ENCODE measurements around the gene COX7B. TPM values are rescaled to one million over a fixed set of nuclear protein-coding genes. Genes with fewer than 3 reads are reported as not detected.
"Not testable (repeated sequence)": the region's sequence is repeated elsewhere in the genome, so short reads cannot be mapped to it uniquely, and the experiment has no call there.

Gene COX7B
- total and polyA plus RNA-seq, 2 of the 8 experiments (the other 6 are each of a cell fraction or from before 2014, with no cell fraction given) = 268 to 974 TPM

DNA sequence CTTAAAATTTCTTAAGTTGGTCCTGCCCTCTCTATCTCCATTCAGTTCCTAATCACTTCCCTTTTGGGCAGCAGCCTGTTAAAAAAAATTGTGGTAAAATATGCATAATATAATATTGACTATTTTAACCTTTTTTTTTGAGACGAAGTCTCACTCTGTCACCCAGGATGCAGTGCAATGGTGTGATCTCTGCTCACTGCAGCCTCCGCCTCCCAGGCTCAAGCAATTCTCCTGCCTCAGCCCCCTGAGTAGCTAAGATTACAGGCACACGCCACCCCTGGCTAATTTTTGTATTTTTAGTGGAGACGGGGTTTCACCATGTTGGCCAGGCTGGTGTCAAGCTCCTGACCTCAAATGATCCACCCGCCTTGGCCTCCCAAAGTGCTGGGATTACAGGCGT is 20.1 kb downstream of the COX7B start:
- DNase-seq (ENCODE audit: low read depth in 1 of 2, low spot score in 2 of 2); H3K23me2 ChIP-seq (ENCODE audit: low read depth, low read length); H4K20me1 ChIP-seq (replicated peaks in 1 of 2; ENCODE audit: control insufficient read depth in 1 of 2, insufficient read depth in 2 of 2, low read length in 2 of 2); H3K18ac ChIP-seq (ENCODE audit: extremely low read depth, low read length); H2BK12ac ChIP-seq (ENCODE audit: low read depth, low read length); H2BK120ac ChIP-seq (replicated peaks; ENCODE audit: low read depth, low read length); H2AK5ac ChIP-seq (ENCODE audit: low read depth, low read length); H3K4me1 ChIP-seq (replicated peaks in 1 of 4; ENCODE audit: control insufficient read depth in 3 of 4, insufficient read depth in 4 of 4, low read length in 3 of 4); H2BK15ac ChIP-seq (ENCODE audit: low read length); H3K4me3 ChIP-seq (ENCODE audit: extremely low read depth in 1 of 4, insufficient read depth in 2 of 4, low read depth in 3 of 4, low read length in 4 of 4); H3K9me3 ChIP-seq (ENCODE audit: insufficient read depth in 2 of 2, low read depth in 1 of 2, low read length in 1 of 2); H3K56ac ChIP-seq (replicated peaks; ENCODE audit: insufficient read length, low read depth, low read length); H3K79me1 ChIP-seq (ENCODE audit: low read depth, low read length); POLR2A ChIA-PET (ENCODE audit: partially characterized antibody); H4K8ac ChIP-seq (ENCODE audit: extremely low read depth, insufficient read depth, low read length); H2BK5ac ChIP-seq (ENCODE audit: low read depth, low read length); H3K14ac ChIP-seq (ENCODE audit: insufficient read length); H3K79me2 ChIP-seq (ENCODE audit: control insufficient read depth in 1 of 2, insufficient read depth in 2 of 2, low read length in 2 of 2); H3K27me3 ChIP-seq (replicated peaks in 1 of 4; ENCODE audit: control insufficient read depth in 3 of 4, extremely low read depth in 1 of 4, insufficient read depth in 3 of 4, low read length in 3 of 4); FAIRE-seq; H3K9ac ChIP-seq (replicated peaks in 1 of 4; ENCODE audit: extremely low read depth in 1 of 4, low read depth in 3 of 4, low read length in 3 of 4); H3K27ac ChIP-seq (ENCODE audit: low read depth, low read length); H4K5ac ChIP-seq (ENCODE audit: insufficient read length, low read depth, low read length); H4K91ac ChIP-seq (replicated peaks; ENCODE audit: insufficient read length, low read length); H2AFZ ChIP-seq (ENCODE audit: low read length); H3K23ac ChIP-seq (ENCODE audit: insufficient read length); H2BK20ac ChIP-seq (ENCODE audit: low read length); H3K4me2 ChIP-seq (ENCODE audit: insufficient read depth in 1 of 2, low read depth in 2 of 2, low read length in 2 of 2); H3K36me3 ChIP-seq (ENCODE audit: control insufficient read depth in 2 of 4, insufficient read depth in 4 of 4, low read length in 3 of 4); H3K4ac ChIP-seq (replicated peaks; ENCODE audit: insufficient read length, low read depth, low read length): not testable (repeated sequence)
- CTCF ChIA-PET (ENCODE audit: partially characterized antibody) = interaction anchor here (0.9 kb wide), 1 partner anchor 9 kb away, joined by 4 read pairs; the partner anchor contains the start of gene ATP7A
- WGBS, 2 experiments (ENCODE audit: extremely low coverage in 1 of 2, insufficient coverage in 1 of 2, insufficient read length in 1 of 2, insufficient replicate concordance in 2 of 2, low coverage in 1 of 2, low lambda C conversion rate in 2 of 2, missing lambda C conversion rate in 1 of 2) = 81% methylated on average over 4 of the region's 6 CpGs; no CpG with 5 or more reads in 1 of the 2 experiments
